GM19455 (cell line): Measurements from ENCODE around the gene SDK2.

Experiments used
- ATAC-seq: cut with Tn5 transposase; IDR thresholded peaks from one replicate; pipeline ENCODE4 v1.9.1; 2021; ENCODE audit not compliant: unreplicated experiment

SDK2 gene

GRCh38 chr17:73634629-73635028, 9.6 kb downstream of the SDK2 start:
- ATAC-seq = no peak

GRCh38 chr17:73633736-73634135, 10.5 kb downstream of the SDK2 start:
- no peak for ATAC-seq

- ATAC-seq = no peak
Measured at GRCh38 chr17:73632513-73632912, 11.7 kb downstream of the SDK2 start.

GRCh38 chr17:73630965-73631595, 13.2 kb downstream of the SDK2 start:
- no peak for ATAC-seq

GRCh38 chr17:73630531-73630930, 13.7 kb downstream of the SDK2 start:
- no peak for ATAC-seq

GRCh38 chr17:73628642-73629552, 15.3 kb downstream of the SDK2 start:
- ATAC-seq = no peak

GRCh38 chr17:73625991-73626673, 18.1 kb downstream of the SDK2 start:
- ATAC-seq = no peak

- ATAC-seq = no peak
Measured at GRCh38 chr17:73625006-73625405, 19.2 kb downstream of the SDK2 start.

- no peak for ATAC-seq
Measured at GRCh38 chr17:73624496-73624988, 19.7 kb downstream of the SDK2 start.

GRCh38 chr17:73623818-73624217, 20.4 kb downstream of the SDK2 start:
- no peak for ATAC-seq

- no peak for ATAC-seq
Measured at GRCh38 chr17:73623247-73623646, 21.0 kb downstream of the SDK2 start.

GRCh38 chr17:73622381-73622780, 21.9 kb downstream of the SDK2 start:
- ATAC-seq = no peak

- no peak for ATAC-seq
Measured at GRCh38 chr17:73621685-73622084, 22.6 kb downstream of the SDK2 start.

- no peak for ATAC-seq
Measured at GRCh38 chr17:73620414-73620813, 23.8 kb downstream of the SDK2 start.

GRCh38 chr17:73617501-73617900, 26.7 kb downstream of the SDK2 start:
- no peak for ATAC-seq

- no peak for ATAC-seq
Measured at GRCh38 chr17:73616873-73617404, 27.3 kb downstream of the SDK2 start.

- no peak for ATAC-seq
Measured at GRCh38 chr17:73616120-73616872, 27.9 kb downstream of the SDK2 start.

GRCh38 chr17:73614256-73614655, 30.0 kb downstream of the SDK2 start:
- ATAC-seq = no peak

- ATAC-seq = no peak
Measured at GRCh38 chr17:73613271-73614233, 30.7 kb downstream of the SDK2 start.
